ENCODE results near the gene SEH1L.
"Not testable (repeated sequence)": the region's sequence is repeated elsewhere in the genome, so short reads cannot be mapped to it uniquely, and the experiment has no call there.

Gene SEH1L

GRCh38 chr18:12944709-12945108 is 3.1 kb upstream of the SEH1L start:
- peak; percentile 19 for DNase-seq (ENCODE audit: low read depth)

GRCh38 chr18:12946549-12947284 is 1.1 kb upstream of the SEH1L start:
- peak; percentile 86 for DNase-seq (ENCODE audit: low read depth)

- DNase-seq (ENCODE audit: low read depth): peak; percentile 49
These were observed 416 bp downstream of the SEH1L start for GRCh38 chr18:12948050-12948804.

- no peak for DNase-seq (ENCODE audit: low read depth)
These were observed 10.7 kb downstream of the SEH1L start for GRCh38 chr18:12958478-12958877.

- no peak for DNase-seq (ENCODE audit: low read depth)
These were observed 12.6 kb downstream of the SEH1L start for GRCh38 chr18:12960395-12960794.

GRCh38 chr18:12960853-12961397 is 13.1 kb downstream of the SEH1L start:
- no peak for DNase-seq (ENCODE audit: low read depth)

GRCh38 chr18:12963069-12963468 is 15.3 kb downstream of the SEH1L start:
- DNase-seq (ENCODE audit: low read depth): no peak

GRCh38 chr18:12968115-12968514 is 20.3 kb downstream of the SEH1L start:
- no peak for DNase-seq (ENCODE audit: low read depth)

- DNase-seq (ENCODE audit: low read depth): no peak
These were observed 20.8 kb downstream of the SEH1L start for GRCh38 chr18:12968619-12969018.

- no peak for DNase-seq (ENCODE audit: low read depth)
These were observed 25.9 kb downstream of the SEH1L start for GRCh38 chr18:12973562-12974213.

- no peak for DNase-seq (ENCODE audit: low read depth)
These were observed 27.7 kb downstream of the SEH1L start for GRCh38 chr18:12975488-12975887.

GRCh38 chr18:12976305-12976704 is 28.5 kb downstream of the SEH1L start:
- DNase-seq (ENCODE audit: low read depth): no peak

- not testable (repeated sequence) for DNase-seq (ENCODE audit: low read depth)
These were observed 32.3 kb downstream of the SEH1L start for GRCh38 chr18:12980065-12980464.

GRCh38 chr18:12989397-12990122 is 41.7 kb downstream of the SEH1L start:
- DNase-seq (ENCODE audit: low read depth): no peak

GRCh38 chr18:12990123-12990475 is 42.3 kb downstream of the SEH1L start:
- DNase-seq (ENCODE audit: low read depth): no peak

GRCh38 chr18:12990641-12990966 is 42.8 kb downstream of the SEH1L start:
- no peak for DNase-seq (ENCODE audit: low read depth)

- DNase-seq (ENCODE audit: low read depth): peak; percentile 86
These were observed 43.4 kb downstream of the SEH1L start, which contains the start of gene CEP192 for GRCh38 chr18:12990967-12991820. Gene CEP192 (plus strand): TSS chr18:12991362. CDS start chr18:12999425, 8,063 bp downstream.

- DNase-seq (ENCODE audit: low read depth): no peak
These were observed 44.0 kb downstream of the SEH1L start for GRCh38 chr18:12991821-12992179.

- DNase-seq (ENCODE audit: low read depth): no peak
These were observed 45.6 kb downstream of the SEH1L start for GRCh38 chr18:12993439-12993838.

- DNase-seq (ENCODE audit: low read depth): no peak
These were observed 47.6 kb downstream of the SEH1L start for GRCh38 chr18:12995424-12995823.

- no peak for DNase-seq (ENCODE audit: low read depth)
These were observed 48.2 kb downstream of the SEH1L start for GRCh38 chr18:12995952-12996477.
